ENCODE results near the gene WNT11. TPM values are rescaled to one million over a fixed set of nuclear protein-coding genes. Genes with fewer than 3 reads are reported as not detected.

The WNT11 gene
- total RNA-seq, 1 donor from 2014 or later, result 1.5 TPM

DNA sequence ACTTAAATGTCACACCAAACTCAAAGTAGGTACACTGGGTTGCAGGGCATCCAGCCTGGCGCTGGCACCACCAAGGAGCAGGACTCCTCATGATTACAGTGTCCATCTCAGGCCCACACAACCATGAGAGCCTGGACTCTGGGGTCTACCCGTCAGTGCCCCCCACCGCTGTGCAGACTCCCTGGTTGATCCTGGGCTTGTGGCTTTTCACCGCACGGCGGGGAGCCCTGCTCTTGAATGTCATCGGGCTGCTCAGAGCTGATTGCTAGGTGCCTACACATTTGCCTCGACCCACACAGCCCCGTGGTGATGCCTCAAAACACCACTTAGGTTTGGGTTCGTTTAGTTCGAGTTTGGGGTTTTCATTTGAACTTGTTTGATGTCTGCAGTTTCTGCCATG is 63.0 kb downstream of the WNT11 start:
- no peaks in the 10 kb centered on the region for H3K27me3 Mint-ChIP-seq
- H3K27ac Mint-ChIP-seq, result no peak overlapping the region
- no peak overlapping the region for H3K4me3 Mint-ChIP-seq (ENCODE audit: low read depth)
- H3K36me3 Mint-ChIP-seq (ENCODE audit: insufficient read depth), result peaks cover 5% of the 10 kb centered on the region
- no peak for DNase-seq (ENCODE audit: low spot score, unreplicated experiment)
- no peaks in the 10 kb centered on the region for H3K4me1 Mint-ChIP-seq (ENCODE audit: low read depth)
- no peaks in the 10 kb centered on the region for H3K9me3 Mint-ChIP-seq (ENCODE audit: low read depth)
- TF ChIP-seq, protein P1, sequence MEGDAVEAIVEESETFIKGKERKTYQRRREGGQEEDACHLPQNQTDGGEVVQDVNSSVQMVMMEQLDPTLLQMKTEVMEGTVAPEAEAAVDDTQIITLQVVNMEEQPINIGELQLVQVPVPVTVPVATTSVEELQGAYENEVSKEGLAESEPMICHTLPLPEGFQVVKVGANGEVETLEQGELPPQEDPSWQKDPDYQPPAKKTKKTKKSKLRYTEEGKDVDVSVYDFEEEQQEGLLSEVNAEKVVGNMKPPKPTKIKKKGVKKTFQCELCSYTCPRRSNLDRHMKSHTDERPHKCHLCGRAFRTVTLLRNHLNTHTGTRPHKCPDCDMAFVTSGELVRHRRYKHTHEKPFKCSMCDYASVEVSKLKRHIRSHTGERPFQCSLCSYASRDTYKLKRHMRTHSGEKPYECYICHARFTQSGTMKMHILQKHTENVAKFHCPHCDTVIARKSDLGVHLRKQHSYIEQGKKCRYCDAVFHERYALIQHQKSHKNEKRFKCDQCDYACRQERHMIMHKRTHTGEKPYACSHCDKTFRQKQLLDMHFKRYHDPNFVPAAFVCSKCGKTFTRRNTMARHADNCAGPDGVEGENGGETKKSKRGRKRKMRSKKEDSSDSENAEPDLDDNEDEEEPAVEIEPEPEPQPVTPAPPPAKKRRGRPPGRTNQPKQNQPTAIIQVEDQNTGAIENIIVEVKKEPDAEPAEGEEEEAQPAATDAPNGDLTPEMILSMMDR (IDR thresholded peaks at IDR 0.05; ENCODE audit: unreplicated experiment), result no peak

DNA sequence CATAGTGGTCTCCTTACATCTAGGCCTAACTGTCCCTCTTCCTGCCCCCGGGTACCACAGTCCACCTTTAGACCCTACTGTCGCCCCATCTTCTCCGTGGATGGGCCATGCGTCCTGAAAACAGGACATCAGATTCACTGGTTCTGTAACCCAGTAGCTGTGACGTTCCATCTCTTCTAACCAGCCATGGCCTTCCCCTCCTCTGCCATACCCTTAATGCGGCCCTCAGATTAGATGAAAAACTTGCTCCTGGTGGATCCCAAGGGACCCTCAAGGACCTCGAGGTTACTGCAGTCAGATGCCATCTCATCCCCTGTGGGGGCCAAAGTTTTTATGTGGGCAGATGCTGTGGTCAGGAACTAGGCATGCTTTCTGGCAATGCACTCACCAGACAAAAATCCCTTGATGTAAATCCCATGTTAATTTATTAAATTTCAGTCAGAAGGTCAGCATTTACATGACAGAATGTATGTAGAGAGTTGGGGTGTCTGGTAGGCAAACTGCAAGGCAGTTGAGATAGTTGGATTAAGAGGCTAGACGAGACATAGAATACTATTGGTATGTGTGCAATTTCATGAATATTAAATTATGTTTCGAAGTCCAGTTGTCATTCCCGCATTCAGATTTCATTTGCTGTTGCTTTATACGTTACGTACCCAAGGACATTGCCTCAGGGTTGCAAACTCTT is 64.3 kb downstream of the WNT11 start:
- Mint-ChIP-seq H3K27ac (no peak overlapping the region), H3K9me3 (ENCODE audit: low read depth) (no peaks in the 10 kb centered on the region), H3K27me3 (no peaks in the 10 kb centered on the region), H3K4me1 (ENCODE audit: low read depth) (no peaks in the 10 kb centered on the region), H3K4me3 (ENCODE audit: low read depth) (no peak overlapping the region), H3K36me3 (ENCODE audit: insufficient read depth) (peaks cover 5% of the 10 kb centered on the region)
- no peak for DNase-seq (ENCODE audit: low spot score, unreplicated experiment)
- TF ChIP-seq, protein P1 (IDR thresholded peaks at IDR 0.05; ENCODE audit: unreplicated experiment), result no peak

GRCh38 chr11:76140912-76141574 is 65.3 kb downstream of the WNT11 start:
- Mint-ChIP-seq H3K9me3 (ENCODE audit: low read depth) (no peaks in the 10 kb centered on the region), H3K27me3 (no peaks in the 10 kb centered on the region), H3K27ac (no peak overlapping the region), H3K4me3 (ENCODE audit: low read depth) (no peak overlapping the region), H3K36me3 (ENCODE audit: insufficient read depth) (peaks cover 5% of the 10 kb centered on the region), H3K4me1 (ENCODE audit: low read depth) (no peaks in the 10 kb centered on the region)
- TF ChIP-seq, protein P1 (IDR thresholded peaks at IDR 0.05; ENCODE audit: unreplicated experiment), result no peak
- DNase-seq (ENCODE audit: low spot score, unreplicated experiment), result no peak

GRCh38 chr11:76139314-76139713 is 67.0 kb downstream of the WNT11 start:
- Mint-ChIP-seq H3K9me3 (ENCODE audit: low read depth) (no peaks in the 10 kb centered on the region), H3K4me3 (ENCODE audit: low read depth) (no peak overlapping the region), H3K27me3 (no peaks in the 10 kb centered on the region), H3K4me1 (ENCODE audit: low read depth) (no peaks in the 10 kb centered on the region), H3K36me3 (ENCODE audit: insufficient read depth) (peaks cover 5% of the 10 kb centered on the region), H3K27ac (peak overlapping the region; percentile 27)
- TF ChIP-seq, protein P1 (IDR thresholded peaks at IDR 0.05; ENCODE audit: unreplicated experiment), result no peak
- no peak for DNase-seq (ENCODE audit: low spot score, unreplicated experiment)

Other genes starting within 250 kb of the WNT11 start
- 51.1 and 52.4 TPM in 2 replicates for gene THAP12, start 174.6 kb upstream of the WNT11 start, total RNA-seq
- gene GVQW3, start 174.8 kb upstream of the WNT11 start, total RNA-seq, result 16.6 and 17.5 TPM in 2 replicates
- 42.3 and 43.3 TPM in 2 replicates for gene EMSY, start 238.5 kb upstream of the WNT11 start, total RNA-seq

All from progenitor cell of endocrine pancreas (in vitro differentiated cells).